Stimulated activated CD4-positive, alpha-beta T cell treated with anti-CD3 and anti-CD28 coated beads, Interleukin-2, amount 100 ng/mL, for 4 hours (primary cell): Measurements from ENCODE around the gene TBC1D22A.

ENCODE experiments used
- DNase-seq: peaks from one replicate; pipeline ENCODE4 v3.0.0-alpha.2; 2020; ENCODE audit warnings: low read depth

The TBC1D22A gene

GRCh38 chr22:46934746-46935491 lies 172.5 kb downstream of the TBC1D22A start:
- no peak for DNase-seq

- no peak for DNase-seq
Observed at GRCh38 chr22:46935506-46936377, 173.3 kb downstream of the TBC1D22A start.

GRCh38 chr22:46936378-46936903 lies 174.0 kb downstream of the TBC1D22A start:
- DNase-seq, result no peak

GRCh38 chr22:46937185-46937584 lies 174.7 kb downstream of the TBC1D22A start:
- no peak for DNase-seq

- DNase-seq, result no peak
Observed at GRCh38 chr22:46937939-46938338, 175.5 kb downstream of the TBC1D22A start.

GRCh38 chr22:46941968-46942798 lies 179.7 kb downstream of the TBC1D22A start:
- no peak for DNase-seq

GRCh38 chr22:46942799-46943785 lies 180.6 kb downstream of the TBC1D22A start:
- DNase-seq, result no peak

GRCh38 chr22:46945481-46945880 lies 183.0 kb downstream of the TBC1D22A start:
- DNase-seq, result no peak

GRCh38 chr22:46946383-46946962 lies 184.0 kb downstream of the TBC1D22A start:
- DNase-seq, result no peak

- no peak for DNase-seq
Observed at GRCh38 chr22:46947516-46948257, 185.2 kb downstream of the TBC1D22A start.

GRCh38 chr22:46948411-46949144 lies 186.1 kb downstream of the TBC1D22A start:
- no peak for DNase-seq

GRCh38 chr22:46951350-46951749 lies 188.9 kb downstream of the TBC1D22A start:
- no peak for DNase-seq

GRCh38 chr22:46951973-46952372 lies 189.5 kb downstream of the TBC1D22A start:
- DNase-seq, result no peak

GRCh38 chr22:46953968-46954765 lies 191.7 kb downstream of the TBC1D22A start:
- no peak for DNase-seq

- DNase-seq, result no peak
Observed at GRCh38 chr22:46954781-46955180, 192.3 kb downstream of the TBC1D22A start.

GRCh38 chr22:46956498-46957215 lies 194.2 kb downstream of the TBC1D22A start:
- no peak for DNase-seq

- DNase-seq, result no peak
Observed at GRCh38 chr22:46957521-46957920, 195.1 kb downstream of the TBC1D22A start.
